NCI-H146 treated with DMSO at 0.1 percent for 48 hours (cell line): Measurements from ENCODE around the gene ADAT3.

ENCODE experiments used
- DNase-seq: peaks from one replicate; lab custom pipeline; 2025; ENCODE audit not compliant: unreplicated experiment; lab: John Stamatoyannopoulos, UW

Gene ADAT3

GRCh38 chr19:1955171-1956121, 50.2 kb downstream of the ADAT3 start:
- no peak for DNase-seq

- no peak for DNase-seq
Observed at GRCh38 chr19:1956122-1956494, 50.9 kb downstream of the ADAT3 start.

GRCh38 chr19:1956868-1957492, 51.8 kb downstream of the ADAT3 start:
- no peak for DNase-seq

GRCh38 chr19:1957562-1958248, 52.5 kb downstream of the ADAT3 start:
- DNase-seq: no peak

GRCh38 chr19:1959928-1960589, 54.9 kb downstream of the ADAT3 start:
- DNase-seq: no peak

GRCh38 chr19:1961000-1961883, 56.0 kb downstream of the ADAT3 start:
- DNase-seq: no peak

- no peak for DNase-seq
Observed at GRCh38 chr19:1962674-1963073, 57.5 kb downstream of the ADAT3 start.
